Activated naive CD4-positive, alpha-beta T cell treated with anti-CD3 and anti-CD28 coated beads for 36 hours (primary cell): ENCODE results near the gene CD248. TPM values are rescaled to one million over a fixed set of nuclear protein-coding genes. Genes with fewer than 3 reads are reported as not detected.

Experiments used
- CTCF ChIA-PET: fragments of 350-600 bp; sonication (Branson Sonifier 250); formaldehyde crosslinking; loops from one replicate; lab custom pipeline; 2021; ENCODE audit warnings: antibody characterized with exemption; lab: Charles Lee
- DNase-seq: peaks from one replicate; pipeline ENCODE4 v3.0.0-alpha.2; 2020
- H3K27ac Mint-ChIP-seq: one replicate; pipeline ENCODE4 v1.8.0; 2021; ENCODE audit warnings: mild to moderate bottlenecking, mixed read lengths
- H3K27me3 Mint-ChIP-seq: one replicate; pipeline ENCODE4 v1.8.0; 2021; ENCODE audit warnings: low read depth, mixed read lengths
- H3K36me3 Mint-ChIP-seq: one replicate; pipeline ENCODE4 v1.8.0; 2021; ENCODE audit warnings: low read depth, mixed read lengths
- H3K4me1 Mint-ChIP-seq: one replicate; pipeline ENCODE4 v1.8.0; 2021; ENCODE audit warnings: low read depth, mixed read lengths
- H3K4me3 Mint-ChIP-seq: one replicate; pipeline ENCODE4 v1.8.0; 2021; ENCODE audit warnings: mild to moderate bottlenecking, moderate library complexity, mixed read lengths
- H3K9me3 Mint-ChIP-seq: one replicate; pipeline ENCODE4 v1.8.0; 2021; ENCODE audit warnings: mixed read lengths
- intact Hi-C: fragments of 100-400 bp; cut with micrococcal nuclease; formaldehyde crosslinking; loops from one replicate; pipeline ENCODE4 v1.15.1; 2023
- total RNA-seq, 2 experiments: library from RNA; stranded (reverse); gene quantifications; one replicate each; pipeline ENCODE4 v1.2.3, GENCODE V29; 2021

CD248 gene
- total RNA-seq, 2 experiments from 2014 or later: 0.15 to 0.26 TPM

GRCh38 chr11:66332371-66333219 is 15.8 kb upstream of the CD248 start:
- Mint-ChIP-seq H3K27ac (no peak overlapping the region), H3K36me3 (no peaks in the 10 kb centered on the region), H3K9me3 (no peaks in the 10 kb centered on the region), H3K4me1 (peaks cover 35% of the 10 kb centered on the region), H3K27me3 (no peaks in the 10 kb centered on the region), H3K4me3 (no peak overlapping the region)
- CTCF ChIA-PET: interaction anchor here (1.3 to 4.0 kb wide), 3 partner anchors 9 to 21 kb away, joined by 3 to 39 read pairs (median 3); no protein-coding TSS in a partner anchor
- intact Hi-C loops: no loop called here
- peak; percentile 3 for DNase-seq

GRCh38 chr11:66331542-66332370 is 14.9 kb upstream of the CD248 start:
- CTCF ChIA-PET: interaction anchor here (0.7 to 4.0 kb wide), 4 partner anchors 10 to 58 kb away, joined by 3 to 39 read pairs (median 4); no protein-coding TSS in a partner anchor
- intact Hi-C loops: no loop called here
- no peak overlapping the region for H3K4me3 Mint-ChIP-seq
- peaks cover 34% of the 10 kb centered on the region for H3K4me1 Mint-ChIP-seq
- no peaks in the 10 kb centered on the region for H3K9me3 Mint-ChIP-seq
- no peak for DNase-seq
- H3K27ac Mint-ChIP-seq: no peak overlapping the region
- no peaks in the 10 kb centered on the region for H3K27me3 Mint-ChIP-seq
- no peaks in the 10 kb centered on the region for H3K36me3 Mint-ChIP-seq

- DNase-seq: no peak
- Mint-ChIP-seq H3K4me3 (no peak overlapping the region), H3K4me1 (peaks cover 33% of the 10 kb centered on the region), H3K36me3 (no peaks in the 10 kb centered on the region), H3K27me3 (no peaks in the 10 kb centered on the region), H3K9me3 (no peaks in the 10 kb centered on the region), H3K27ac (no peak overlapping the region)
- intact Hi-C loops: no loop called here
- CTCF ChIA-PET: interaction anchor here (1.4 to 4.0 kb wide), 2 partner anchors 10 to 19 kb away, joined by 3 to 39 read pairs; no protein-coding TSS in a partner anchor
Measured at GRCh38 chr11:66330931-66331330, 14.1 kb upstream of the CD248 start.

GRCh38 chr11:66329165-66329673 is 12.4 kb upstream of the CD248 start:
- no peaks in the 10 kb centered on the region for H3K9me3 Mint-ChIP-seq
- H3K4me3 Mint-ChIP-seq: no peak overlapping the region
- DNase-seq: no peak
- CTCF ChIA-PET: interaction anchor here (0.6 to 4.0 kb wide), 4 partner anchors 12 to 47 kb away, joined by 3 to 39 read pairs (median 4); partner anchors contain the start of gene CD248
- peaks cover 34% of the 10 kb centered on the region for H3K4me1 Mint-ChIP-seq
- H3K27me3 Mint-ChIP-seq: no peaks in the 10 kb centered on the region
- no peak overlapping the region for H3K27ac Mint-ChIP-seq
- H3K36me3 Mint-ChIP-seq: no peaks in the 10 kb centered on the region
- intact Hi-C loops: loop anchor here (2.0 kb wide), 1 partner anchor 106 kb away; no protein-coding TSS in a partner anchor

- peak overlapping the region; percentile 74 for H3K27ac Mint-ChIP-seq
- peak overlapping the region; percentile 34 for H3K4me3 Mint-ChIP-seq
Measured at GRCh38 chr11:66328302-66329144, 11.7 kb upstream of the CD248 start.

GRCh38 chr11:66328031-66328301 is 11.1 kb upstream of the CD248 start:
- intact Hi-C loops: loop anchor here (1.0 to 2.0 kb wide), 5 partner anchors 16 to 105 kb away; partner anchors contain the start of genes BRMS1 and YIF1A
- Mint-ChIP-seq H3K36me3 (no peaks in the 10 kb centered on the region), H3K9me3 (no peaks in the 10 kb centered on the region), H3K27ac (peak overlapping the region; percentile 74), H3K4me3 (no peak overlapping the region), H3K27me3 (no peaks in the 10 kb centered on the region), H3K4me1 (peaks cover 38% of the 10 kb centered on the region)
- CTCF ChIA-PET: no interaction called here
- peak; percentile 65 for DNase-seq

More at GRCh38 chr11:66328302-66329144, 11.7 kb upstream of the CD248 start:
- H3K9me3 Mint-ChIP-seq: no peaks in the 10 kb centered on the region
- CTCF ChIA-PET: interaction anchor here (0.6 to 4.0 kb wide), 4 partner anchors 11 to 40 kb away, joined by 3 to 39 read pairs (median 4); partner anchors contain the start of genes CD248 and YIF1A
- H3K4me1 Mint-ChIP-seq: peaks cover 38% of the 10 kb centered on the region
- H3K36me3 Mint-ChIP-seq: no peaks in the 10 kb centered on the region
- intact Hi-C loops: loop anchor here (1.0 to 2.0 kb wide), 5 partner anchors 16 to 106 kb away; partner anchors contain the start of genes BRMS1 and YIF1A
- no peaks in the 10 kb centered on the region for H3K27me3 Mint-ChIP-seq
- peak; percentile 90 for DNase-seq

- Mint-ChIP-seq H3K9me3 (no peaks in the 10 kb centered on the region), H3K4me3 (no peak overlapping the region), H3K4me1 (peaks cover 41% of the 10 kb centered on the region), H3K27ac (peak overlapping the region; percentile 74), H3K27me3 (no peaks in the 10 kb centered on the region), H3K36me3 (no peaks in the 10 kb centered on the region)
- DNase-seq: no peak
- CTCF ChIA-PET: interaction anchor here (1.0 to 1.6 kb wide), 3 partner anchors 9 to 104 kb away, joined by 5 to 23 read pairs (median 5); no protein-coding TSS in a partner anchor
- intact Hi-C loops: loop anchor here (1.0 to 2.0 kb wide), 5 partner anchors 15 to 105 kb away; partner anchors contain the start of genes BRMS1 and YIF1A
Measured at GRCh38 chr11:66327171-66328030, 10.6 kb upstream of the CD248 start.

- no peak overlapping the region for H3K4me3 Mint-ChIP-seq
- H3K27me3 Mint-ChIP-seq: no peaks in the 10 kb centered on the region
- no peaks in the 10 kb centered on the region for H3K9me3 Mint-ChIP-seq
- no peaks in the 10 kb centered on the region for H3K36me3 Mint-ChIP-seq
- intact Hi-C loops: loop anchor here (1.0 kb wide), 1 partner anchor 8 kb away; no protein-coding TSS in a partner anchor
- H3K27ac Mint-ChIP-seq: peak overlapping the region; percentile 57
- peak; percentile 74 for DNase-seq
- H3K4me1 Mint-ChIP-seq: peaks cover 42% of the 10 kb centered on the region
- CTCF ChIA-PET: interaction anchor here (1.0 to 1.6 kb wide), 3 partner anchors 8 to 103 kb away, joined by 5 to 23 read pairs (median 5); no protein-coding TSS in a partner anchor
Measured at GRCh38 chr11:66326261-66327111, 9.6 kb upstream of the CD248 start.

- Mint-ChIP-seq H3K36me3 (no peaks in the 10 kb centered on the region), H3K27ac (no peak overlapping the region), H3K4me1 (peaks cover 43% of the 10 kb centered on the region), H3K4me3 (no peak overlapping the region), H3K27me3 (no peaks in the 10 kb centered on the region), H3K9me3 (peaks cover 2% of the 10 kb centered on the region)
- no peak for DNase-seq
- intact Hi-C loops: no loop called here
- CTCF ChIA-PET: interaction anchor here (0.9 kb wide), 1 partner anchor 14 kb away, joined by 3 read pairs; no protein-coding TSS in a partner anchor
Measured at GRCh38 chr11:66325263-66325671, 8.4 kb upstream of the CD248 start.

- intact Hi-C loops: no loop called here
- CTCF ChIA-PET: interaction anchor here (1.3 kb wide), 1 partner anchor 13 kb away, joined by 6 read pairs; no protein-coding TSS in a partner anchor
- Mint-ChIP-seq H3K27ac (no peak overlapping the region), H3K4me1 (peaks cover 48% of the 10 kb centered on the region), H3K36me3 (no peaks in the 10 kb centered on the region), H3K4me3 (no peak overlapping the region), H3K27me3 (no peaks in the 10 kb centered on the region), H3K9me3 (peaks cover 6% of the 10 kb centered on the region)
- no peak for DNase-seq
Measured at GRCh38 chr11:66324664-66325063, 7.8 kb upstream of the CD248 start.
